K562 (cell line): ENCODE measurements around the gene SOCS6. TPM values are rescaled to one million over a fixed set of nuclear protein-coding genes. Genes with fewer than 3 reads are reported as not detected.
A peak's percentile ranks its signal among the peaks of the same experiment; 100 is the strongest.
"Not testable (repeated sequence)": the region's sequence is repeated elsewhere in the genome, so short reads cannot be mapped to it uniquely, and the experiment has no call there.

ENCODE experiments used
- ATAC-seq: fragments of 200-7000 bp; cut with Tn5 transposase; 3 replicates; pipeline ENCODE4 v1.9.1; 2020; ENCODE audit warnings: moderate library complexity
- BruUV-seq: library from RNA; stranded (reverse); fragments of 400-500 nt; replicated peaks from 2 replicates; lab custom pipeline; 2021; lab: Mats Ljungman, UMichigan
- CTCF ChIA-PET: fragments of 300-600 bp; formaldehyde crosslinking; extraction: SDS; loops from one replicate; lab custom pipeline; 2021; ENCODE audit warnings: low intra/inter-chr PET ratio; lab: Yijun Ruan, JAX
- POLR2A ChIA-PET: fragments of 300-600, 350-650 bp; sonication (Branson Sonifier 250); formaldehyde crosslinking; extraction: SDS; loops from one replicate; lab custom pipeline; 2021; ENCODE audit warnings: antibody characterized with exemption, inconsistent platforms; lab: Yijun Ruan, JAX
- DNase-seq, 4 experiments: peaks; one replicate each; pipeline versions ENCODE4 v3.0.0 to v3.0.0-alpha.2; 2011 to 2018; ENCODE audit warnings: low spot score in 3 of 4, mixed read lengths in 3 of 4; ENCODE audit errors: extremely low read depth in 1 of 4
- FAIRE-seq: peaks from 2 replicates; lab custom pipeline; 2011; peaks lifted over from hg19 to GRCh38; lab: Jason Lieb, UNC
- H2AFZ ChIP-seq: 2 replicates; pipeline ENCODE4 v1.6.0; 2011; ENCODE audit warnings: low read depth, low read length, control low read depth, inconsistent platforms
- H3K27ac ChIP-seq: fragments of 200-600 bp; 3 replicates; pipeline ENCODE4 v1.8.0; 2011; ENCODE audit warnings: low read depth, mild to moderate bottlenecking, control low read depth, inconsistent platforms, low read length, moderate library complexity, mixed read lengths; ENCODE audit errors: extremely low read depth
- H3K27me3 ChIP-seq, 2 experiments: fragments of 300-600 bp in 1 of 2; 2 replicates in 1 of 2; 3 replicates in 1 of 2; pipeline versions ENCODE4 v1.6.0 to v1.8.0; 2011; ENCODE audit warnings: inconsistent platforms in 2 of 2, low read length in 2 of 2, mild to moderate bottlenecking in 1 of 2, mixed read lengths in 1 of 2, moderate library complexity in 1 of 2; ENCODE audit not compliant: control insufficient read depth in 2 of 2, insufficient read depth in 2 of 2
- H3K36me3 ChIP-seq: fragments of 300-600 bp; 3 replicates; pipeline ENCODE4 v1.8.0; 2011; ENCODE audit warnings: mild to moderate bottlenecking, low read length, inconsistent platforms; ENCODE audit not compliant: control insufficient read depth, insufficient read depth
- H3K4me1 ChIP-seq, 2 experiments: fragments of 200-600 bp in 1 of 2; replicated peaks in 1 of 2; 2 replicates in 1 of 2; 3 replicates in 1 of 2; pipeline versions ENCODE4 v1.5.1 to v1.8.0; 2011; ENCODE audit warnings: inconsistent platforms in 2 of 2, low read length in 2 of 2, mild to moderate bottlenecking in 1 of 2, mixed read lengths in 1 of 2, moderate library complexity in 1 of 2; ENCODE audit not compliant: control insufficient read depth in 2 of 2, insufficient read depth in 2 of 2
- H3K4me2 ChIP-seq: 2 replicates; pipeline ENCODE4 v1.6.1; 2011; ENCODE audit warnings: low read length, control low read depth, inconsistent platforms, mixed read lengths; ENCODE audit not compliant: insufficient read depth
- H3K4me3 ChIP-seq: fragments of 200-600 bp; sonication (generic), shearing (Covaris generic); 2 replicates; pipeline ENCODE4 v1.5.1; 2016; ENCODE audit warnings: control low read depth, inconsistent platforms
- H3K79me2 ChIP-seq: fragments of 200-600 bp; 3 replicates; pipeline ENCODE4 v1.8.0; 2011; ENCODE audit warnings: low read length, inconsistent platforms; ENCODE audit not compliant: control insufficient read depth, insufficient read depth
- H3K9ac ChIP-seq, 2 experiments: 2 replicates each; pipeline versions ENCODE4 v1.6.0 to v1.6.1; 2011; ENCODE audit warnings: low read depth in 2 of 2, low read length in 2 of 2, control low read depth in 1 of 2, inconsistent platforms in 1 of 2, mild to moderate bottlenecking in 1 of 2, mixed read lengths in 1 of 2; ENCODE audit not compliant: insufficient read depth in 1 of 2
- H3K9me1 ChIP-seq: one replicate; pipeline ENCODE4 v1.6.0; 2011; ENCODE audit warnings: inconsistent platforms, mild to moderate bottlenecking, low read length, moderate library complexity; ENCODE audit not compliant: control insufficient read depth, insufficient read depth
- H3K9me3 ChIP-seq: replicated peaks from 2 replicates; pipeline ENCODE4 v1.5.1; 2011; ENCODE audit warnings: low read depth, low read length, inconsistent platforms; ENCODE audit not compliant: control insufficient read depth, insufficient read depth
- H4K20me1 ChIP-seq: replicated peaks from 2 replicates; pipeline ENCODE4 v1.6.1; 2011; ENCODE audit warnings: low read length, inconsistent platforms, mixed read lengths; ENCODE audit not compliant: control insufficient read depth, insufficient read depth
- ATF3 ChIP-seq, 2 experiments: fragments of 450-650 bp in 1 of 2; sonication (generic) in 1 of 2; formaldehyde crosslinking in 1 of 2; IDR thresholded peaks in 1 of 2; conservative IDR thresholded peaks in 1 of 2; 2 replicates each; pipeline versions ENCODE4 v1.6.1 to v1.8.1; 2016 to 2023; ENCODE audit warnings: mild to moderate bottlenecking in 2 of 2, moderate library complexity in 2 of 2, inconsistent platforms in 1 of 2, missing genetic modification reagents in 1 of 2
- E2F8 ChIP-seq: fragments of 450-650 bp; IDR thresholded peaks from 2 replicates; pipeline ENCODE4 v1.7.1; 2018; ENCODE audit warnings: mild to moderate bottlenecking, low read depth; ENCODE audit not compliant: partially characterized antibody
- FOSL1 ChIP-seq: fragments of 200-800 bp; sonication (Bioruptor generic); conservative IDR thresholded peaks from 2 replicates; pipeline ENCODE4 v1.6.1; 2016; ENCODE audit warnings: missing genetic modification characterization, missing compliant biosample characterization
- HOMEZ ChIP-seq: fragments of 250-450 bp; sonication (Bioruptor Pico); IDR thresholded peaks from 2 replicates; pipeline ENCODE4 v1.4.0; 2020; ENCODE audit warnings: mild to moderate bottlenecking, moderate library complexity
- SIN3B ChIP-seq: fragments of 450-650 bp; IDR thresholded peaks from 2 replicates; pipeline ENCODE4 v1.6.1; 2017; ENCODE audit warnings: low read depth, mild to moderate bottlenecking, moderate library complexity
- WGBS: fragments of 100-300 bp; shearing (Covaris generic); methylation state at CpG from one replicate; pipeline ENCODE4 v1.1.6; 2016; ENCODE audit warnings: low coverage, mixed read lengths; ENCODE audit not compliant: insufficient coverage; ENCODE audit errors: missing lambda C conversion rate; 5-methylcytosine and 5-hydroxymethylcytosine counted together
- in situ Hi-C: fragments of 300-500 bp; cut with MboI; formaldehyde crosslinking; loops from 4 replicates; pipeline ENCODE4 v1.15.0; 2018; ENCODE audit warnings: inconsistent platforms, mixed read lengths
- intact Hi-C: fragments of 100-400 bp; cut with micrococcal nuclease; formaldehyde crosslinking; loops from 2 replicates; pipeline ENCODE4 v1.14.2; 2022
- polyA plus RNA-seq, 8 experiments: library from polyadenylated mRNA; depleted of rRNA in 4 of 8; stranded (reverse) in 5 of 8; unstranded in 3 of 8; fragments of >200 nt; fragmentation: Nextera tagmentation in 2 of 8; fragmentation: Illumina TruSeq in 1 of 8; extraction: Ambion mirVana in 2 of 8; extraction: Trizol in 1 of 8; gene quantifications; 2 replicates each; pipeline versions ENCODE4 v1.2.1 to v1.2.3, GENCODE V29; 2011 to 2014; ENCODE audit warnings: inconsistent platforms in 1 of 8, missing spikeins in 1 of 8
- total RNA-seq, 7 experiments: library from RNA; depleted of rRNA in 6 of 7; stranded (reverse); fragments of >200 nt in 6 of 7; fragmentation: Illumina TruSeq in 2 of 7; extraction: Trizol in 2 of 7; gene quantifications; 2 replicates each; pipeline versions ENCODE4 v1.2.1 to v1.2.3, GENCODE V29; 2011 to 2021; ENCODE audit warnings: low replicate concordance in 1 of 7

SOCS6 gene
- total and polyA plus RNA-seq, 9 of the 15 experiments (the other 6 are each of a cell fraction or from before 2014, with no cell fraction given), result 2.5 to 7.1 (median 5.6) TPM

- TF ChIP-seq HOMEZ (CRISPR knock-in tag) (no peak), E2F8 (no peak), SIN3B (no peak)
Measured at GRCh38 chr18:70355620-70356385, 67.0 kb downstream of the SOCS6 start (continued).

GRCh38 chr18:70358105-70358406, 69.2 kb downstream of the SOCS6 start:
- H3K4me1 ChIP-seq; H3K4me3 ChIP-seq; CTCF ChIA-PET; H3K4me2 ChIP-seq; H2AFZ ChIP-seq; FAIRE-seq; intact Hi-C loops; H3K27ac ChIP-seq; H3K9ac ChIP-seq; H4K20me1 ChIP-seq; H3K9me1 ChIP-seq; H3K9me3 ChIP-seq; DNase-seq; in situ Hi-C loops; POLR2A ChIA-PET; H3K36me3 ChIP-seq; H3K27me3 ChIP-seq; BruUV-seq; ATAC-seq; H3K79me2 ChIP-seq; TF ChIP-seq ATF3 (CRISPR knock-in tag; conservative IDR thresholded peaks at IDR 0.05): not testable (repeated sequence)
- 22% methylated on average over 4 of the region's 5 CpGs for WGBS
- TF ChIP-seq ATF3 (IDR thresholded peaks at IDR 0.05), result peak; percentile 64
- TF ChIP-seq FOSL1 (tag), result peak; percentile 79
